ENCODE data around the gene MSMO1. TPM values are rescaled to one million over a fixed set of nuclear protein-coding genes. Genes with fewer than 3 reads are reported as not detected.

Gene MSMO1
- total RNA-seq, 2 experiments from 2014 or later: 41.6 to 91.5 TPM

DNA sequence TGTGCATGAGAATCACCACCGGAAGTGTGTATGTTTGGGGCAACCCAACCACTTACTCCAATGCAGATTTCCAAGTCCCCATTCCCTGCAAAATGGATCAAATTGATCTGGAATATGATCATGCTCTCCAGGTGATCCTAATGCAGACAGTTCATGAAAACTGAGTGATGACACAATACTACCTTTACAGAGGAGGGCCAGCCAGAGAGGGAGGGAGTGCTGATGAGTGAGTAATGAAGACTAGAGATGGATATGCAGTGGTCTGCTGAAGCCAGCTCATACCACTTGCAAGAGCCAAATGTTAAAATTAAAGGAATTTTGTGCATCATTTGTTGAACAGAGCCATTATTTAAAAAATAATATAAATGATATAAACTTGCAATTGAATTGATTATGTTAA is 41.1 kb downstream of the MSMO1 start:
- H3K9me2 ChIP-seq (ENCODE audit: insufficient read depth, low read length): no peaks in the 10 kb centered on the region
- no peaks in the 10 kb centered on the region for H3K36me3 ChIP-seq (ENCODE audit: insufficient read depth, low read length)
- no peaks in the 10 kb centered on the region for H3K79me2 ChIP-seq (ENCODE audit: insufficient read depth, low read depth, low read length)
- no peak overlapping the region for H2AFZ ChIP-seq (ENCODE audit: low read length)
- no peak for DNase-seq (ENCODE audit: low spot score)
- ChIA-PET POLR2A (no interaction called here), CTCF (ENCODE audit: unreplicated experiment) (no interaction called here)
- intact Hi-C loops (cut with micrococcal nuclease; ENCODE audit: unreplicated experiment): no loop called here
- no peak overlapping the region for H3K4me2 ChIP-seq (ENCODE audit: low read length)
- no peak for TF ChIP-seq EZH2phosphoT487 (IDR thresholded peaks at IDR 0.05; ENCODE audit: borderline replicate concordance, low read depth, low read length)
- TF ChIP-seq, protein P1, sequence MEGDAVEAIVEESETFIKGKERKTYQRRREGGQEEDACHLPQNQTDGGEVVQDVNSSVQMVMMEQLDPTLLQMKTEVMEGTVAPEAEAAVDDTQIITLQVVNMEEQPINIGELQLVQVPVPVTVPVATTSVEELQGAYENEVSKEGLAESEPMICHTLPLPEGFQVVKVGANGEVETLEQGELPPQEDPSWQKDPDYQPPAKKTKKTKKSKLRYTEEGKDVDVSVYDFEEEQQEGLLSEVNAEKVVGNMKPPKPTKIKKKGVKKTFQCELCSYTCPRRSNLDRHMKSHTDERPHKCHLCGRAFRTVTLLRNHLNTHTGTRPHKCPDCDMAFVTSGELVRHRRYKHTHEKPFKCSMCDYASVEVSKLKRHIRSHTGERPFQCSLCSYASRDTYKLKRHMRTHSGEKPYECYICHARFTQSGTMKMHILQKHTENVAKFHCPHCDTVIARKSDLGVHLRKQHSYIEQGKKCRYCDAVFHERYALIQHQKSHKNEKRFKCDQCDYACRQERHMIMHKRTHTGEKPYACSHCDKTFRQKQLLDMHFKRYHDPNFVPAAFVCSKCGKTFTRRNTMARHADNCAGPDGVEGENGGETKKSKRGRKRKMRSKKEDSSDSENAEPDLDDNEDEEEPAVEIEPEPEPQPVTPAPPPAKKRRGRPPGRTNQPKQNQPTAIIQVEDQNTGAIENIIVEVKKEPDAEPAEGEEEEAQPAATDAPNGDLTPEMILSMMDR (conservative IDR thresholded peaks at IDR 0.05; ENCODE audit: low read length): no peak
- no TSS peak for BruUV-seq (replicated peaks)
- no peak overlapping the region for H3K27ac ChIP-seq (ENCODE audit: low read depth, low read length, poor library complexity, severe bottlenecking)
- no peaks in the 10 kb centered on the region for H4K20me1 ChIP-seq (ENCODE audit: insufficient read depth, low read length)
- H3K9me3 ChIP-seq (ENCODE audit: low read length): no peaks in the 10 kb centered on the region
- no peak overlapping the region for H3K4me3 ChIP-seq (ENCODE audit: low read depth, low read length, poor library complexity, severe bottlenecking)
- H3K4me1 ChIP-seq (ENCODE audit: insufficient read depth, low read length, poor library complexity, severe bottlenecking): no peaks in the 10 kb centered on the region

DNA sequence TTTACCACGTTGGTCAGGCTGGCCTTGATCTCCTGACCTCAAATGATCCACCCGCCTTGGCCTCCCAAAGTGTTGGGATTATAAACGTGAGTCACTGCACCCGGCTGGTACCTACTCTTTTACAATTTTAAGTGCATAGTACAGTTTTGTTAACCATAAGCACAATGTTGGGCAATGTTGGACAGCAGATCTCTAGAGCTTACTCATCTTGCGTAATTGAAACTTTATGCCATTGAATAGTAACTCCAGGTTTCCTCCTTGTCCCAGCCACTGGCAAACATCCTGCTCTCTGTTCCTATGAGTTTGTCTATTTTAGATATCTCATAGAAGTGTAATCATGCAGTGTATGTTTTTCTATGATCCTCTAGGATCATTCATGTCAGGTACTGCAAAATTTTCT is 42.1 kb downstream of the MSMO1 start:
- Histone ChIP-seq H3K4me3 (ENCODE audit: low read depth, low read length, poor library complexity, severe bottlenecking) (no peak overlapping the region), H3K27ac (ENCODE audit: low read depth, low read length, poor library complexity, severe bottlenecking) (no peak overlapping the region), H3K36me3 (ENCODE audit: insufficient read depth, low read length) (no peaks in the 10 kb centered on the region), H3K9me2 (ENCODE audit: insufficient read depth, low read length) (no peaks in the 10 kb centered on the region), H4K20me1 (ENCODE audit: insufficient read depth, low read length) (no peaks in the 10 kb centered on the region), H2AFZ (ENCODE audit: low read length) (no peak overlapping the region), H3K4me2 (ENCODE audit: low read length) (no peak overlapping the region), H3K79me2 (ENCODE audit: insufficient read depth, low read depth, low read length) (no peaks in the 10 kb centered on the region), H3K4me1 (ENCODE audit: insufficient read depth, low read length, poor library complexity, severe bottlenecking) (no peaks in the 10 kb centered on the region), H3K9me3 (ENCODE audit: low read length) (no peaks in the 10 kb centered on the region)
- DNase-seq (ENCODE audit: low spot score): no peak
- TF ChIP-seq, protein P1 (conservative IDR thresholded peaks at IDR 0.05; ENCODE audit: low read length): no peak
- no peak for TF ChIP-seq EZH2phosphoT487 (IDR thresholded peaks at IDR 0.05; ENCODE audit: borderline replicate concordance, low read depth, low read length)
- BruUV-seq (replicated peaks): no TSS peak
- CTCF ChIA-PET (ENCODE audit: unreplicated experiment): no interaction called here
- intact Hi-C loops (cut with micrococcal nuclease; ENCODE audit: unreplicated experiment): no loop called here
- POLR2A ChIA-PET: no interaction called here

DNA sequence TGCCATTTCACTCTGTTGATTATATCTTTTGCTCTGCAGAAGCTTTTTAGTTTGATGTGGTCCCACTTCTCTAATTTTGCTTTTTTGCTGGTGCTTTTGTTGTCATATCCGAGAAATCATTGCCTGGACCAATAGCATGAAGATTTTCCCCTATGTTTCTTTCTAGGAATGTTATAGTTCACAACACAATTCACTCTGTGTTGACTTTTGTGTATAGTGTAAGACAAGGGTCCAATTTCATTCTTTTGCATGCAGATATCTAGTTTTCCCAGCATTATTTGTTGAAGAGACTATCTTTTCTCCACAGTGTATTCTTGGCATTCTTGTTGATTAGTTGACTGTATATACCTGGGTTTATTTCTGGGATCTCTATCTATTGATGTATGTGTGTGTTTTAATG is 43.1 kb downstream of the MSMO1 start:
- no peaks in the 10 kb centered on the region for H3K9me3 ChIP-seq (ENCODE audit: low read length)
- H3K4me3 ChIP-seq (ENCODE audit: low read depth, low read length, poor library complexity, severe bottlenecking): no peak overlapping the region
- intact Hi-C loops (cut with micrococcal nuclease; ENCODE audit: unreplicated experiment): no loop called here
- ChIA-PET CTCF (ENCODE audit: unreplicated experiment) (no interaction called here), POLR2A (no interaction called here)
- BruUV-seq (replicated peaks): no TSS peak
- H3K4me2 ChIP-seq (ENCODE audit: low read length): no peak overlapping the region
- H3K36me3 ChIP-seq (ENCODE audit: insufficient read depth, low read length): no peaks in the 10 kb centered on the region
- DNase-seq (ENCODE audit: low spot score): no peak
- TF ChIP-seq, protein P1 (conservative IDR thresholded peaks at IDR 0.05; ENCODE audit: low read length): no peak
- TF ChIP-seq EZH2phosphoT487 (IDR thresholded peaks at IDR 0.05; ENCODE audit: borderline replicate concordance, low read depth, low read length): no peak
- H3K79me2 ChIP-seq (ENCODE audit: insufficient read depth, low read depth, low read length): no peaks in the 10 kb centered on the region
- no peaks in the 10 kb centered on the region for H3K4me1 ChIP-seq (ENCODE audit: insufficient read depth, low read length, poor library complexity, severe bottlenecking)
- H3K27ac ChIP-seq (ENCODE audit: low read depth, low read length, poor library complexity, severe bottlenecking): no peak overlapping the region
- no peaks in the 10 kb centered on the region for H4K20me1 ChIP-seq (ENCODE audit: insufficient read depth, low read length)
- H2AFZ ChIP-seq (ENCODE audit: low read length): no peak overlapping the region
- H3K9me2 ChIP-seq (ENCODE audit: insufficient read depth, low read length): no peaks in the 10 kb centered on the region

All from OCI-LY7 (cell line).